Urinary bladder (tissue), 4 donors: ENCODE results near the gene ZFPM1. TPM values are rescaled to one million over a fixed set of nuclear protein-coding genes. Genes with fewer than 3 reads are reported as not detected.
"Not testable (repeated sequence)": the region's sequence is repeated elsewhere in the genome, so short reads cannot be mapped to it uniquely, and the experiment has no call there.

Experiments
- DNase-seq: peaks from one replicate; pipeline ENCODE4 v3.0.0-alpha.2; 2015; ENCODE audit errors: extremely low spot score
- H3K27ac ChIP-seq: one replicate; pipeline ENCODE4 v1.5.1; 2013; ENCODE audit warnings: low read depth, mild to moderate bottlenecking, moderate library complexity
- H3K36me3 ChIP-seq: one replicate; pipeline ENCODE4 v1.6.1; 2013; ENCODE audit warnings: mild to moderate bottlenecking, moderate library complexity; ENCODE audit not compliant: insufficient read depth
- H3K4me1 ChIP-seq: one replicate; pipeline ENCODE4 v1.6.1; 2013; ENCODE audit warnings: mild to moderate bottlenecking, moderate library complexity; ENCODE audit not compliant: insufficient read depth
- H3K4me3 ChIP-seq: one replicate; pipeline ENCODE4 v1.5.1; 2013; ENCODE audit warnings: low read depth, low read length
- WGBS: extraction: QIAGEN DNeasy Blood & Tissue Kit; methylation state at CpG from one replicate; pipeline ENCODE4 v1.1.7; 2013; 5-methylcytosine and 5-hydroxymethylcytosine counted together
- polyA plus RNA-seq: library from polyadenylated mRNA; stranded (reverse); fragments of 200-250 nt; gene quantifications from one replicate; pipeline ENCODE4 v1.2.3, GENCODE V29; 2013
- total RNA-seq: library from RNA; depleted of rRNA; stranded (reverse); fragments of >200 nt; gene quantifications from one replicate; pipeline ENCODE4 v1.2.3, GENCODE V29; 2014
- donor health status: healthy with polysubstance abuse.
- donor health status: healthy.

ZFPM1 gene
- total and polyA plus RNA-seq, 2 donors, result 2.1 to 2.7 TPM

- Histone ChIP-seq H3K27ac (no peak overlapping the region), H3K4me1 (no peaks in the 10 kb centered on the region), H3K36me3 (no peaks in the 10 kb centered on the region), H3K4me3 (no peak overlapping the region)
- 64% methylated on average over 26 of the region's 26 CpGs for WGBS
- no peak for DNase-seq
Observed at GRCh38 chr16:88510091-88510994, 57.3 kb downstream of the ZFPM1 start.

- H3K27ac ChIP-seq, result no peak overlapping the region
- H3K4me1 ChIP-seq, result no peaks in the 10 kb centered on the region
- no peak for DNase-seq
- no peak overlapping the region for H3K4me3 ChIP-seq
- 92% methylated on average over 7 of the region's 7 CpGs for WGBS
- H3K36me3 ChIP-seq, result no peaks in the 10 kb centered on the region
Observed at GRCh38 chr16:88511060-88511459, 58.0 kb downstream of the ZFPM1 start.

- Histone ChIP-seq H3K4me3 (no peak overlapping the region), H3K27ac (no peak overlapping the region), H3K4me1 (no peaks in the 10 kb centered on the region), H3K36me3 (no peaks in the 10 kb centered on the region)
- 81% methylated on average over 14 of the region's 14 CpGs for WGBS
- DNase-seq, result no peak
Observed at GRCh38 chr16:88511906-88512305, 58.8 kb downstream of the ZFPM1 start.

- WGBS, result 72% methylated on average over 35 of the region's 35 CpGs
- DNase-seq, result no peak
Observed at GRCh38 chr16:88512728-88513696, 59.9 kb downstream of the ZFPM1 start.

GRCh38 chr16:88514070-88514469 lies 61.0 kb downstream of the ZFPM1 start:
- Histone ChIP-seq H3K27ac (no peak overlapping the region), H3K4me1 (no peaks in the 10 kb centered on the region), H3K36me3 (no peaks in the 10 kb centered on the region), H3K4me3 (no peak overlapping the region)
- DNase-seq, result no peak
- WGBS, result 84% methylated on average over 20 of the region's 20 CpGs

More at GRCh38 chr16:88512728-88513696, 59.9 kb downstream of the ZFPM1 start:
- Histone ChIP-seq H3K36me3 (no peaks in the 10 kb centered on the region), H3K27ac (no peak overlapping the region), H3K4me1 (no peaks in the 10 kb centered on the region), H3K4me3 (no peak overlapping the region)

- WGBS, result 88% methylated on average over 19 of the region's 19 CpGs
- Histone ChIP-seq H3K27ac (no peak overlapping the region), H3K4me3 (no peak overlapping the region), H3K4me1 (no peaks in the 10 kb centered on the region), H3K36me3 (no peaks in the 10 kb centered on the region)
- no peak for DNase-seq
Observed at GRCh38 chr16:88514526-88515232, 61.6 kb downstream of the ZFPM1 start.

GRCh38 chr16:88515371-88515770 lies 62.3 kb downstream of the ZFPM1 start:
- DNase-seq, result no peak
- H3K36me3 ChIP-seq, result no peaks in the 10 kb centered on the region
- no peak overlapping the region for H3K27ac ChIP-seq
- H3K4me1 ChIP-seq, result no peaks in the 10 kb centered on the region
- 92% methylated on average over 9 of the region's 9 CpGs for WGBS
- H3K4me3 ChIP-seq, result no peak overlapping the region

GRCh38 chr16:88515925-88516594 lies 63.0 kb downstream of the ZFPM1 start:
- no peak overlapping the region for H3K27ac ChIP-seq
- H3K4me3 ChIP-seq, result no peak overlapping the region
- H3K4me1 ChIP-seq, result no peaks in the 10 kb centered on the region
- DNase-seq, result no peak
- WGBS, result 56% methylated on average over 23 of the region's 23 CpGs
- H3K36me3 ChIP-seq, result no peaks in the 10 kb centered on the region

GRCh38 chr16:88516601-88517061 lies 63.6 kb downstream of the ZFPM1 start:
- Histone ChIP-seq H3K27ac (no peak overlapping the region), H3K4me1 (no peaks in the 10 kb centered on the region), H3K36me3 (no peaks in the 10 kb centered on the region), H3K4me3 (no peak overlapping the region)
- WGBS, result 50% methylated on average over 20 of the region's 20 CpGs
- DNase-seq, result no peak

- H3K27ac ChIP-seq, H3K4me3 ChIP-seq, DNase-seq, H3K4me1 ChIP-seq, H3K36me3 ChIP-seq: not testable (repeated sequence)
- 100% methylated on average over 1 of the region's 1 CpG for WGBS
Observed at GRCh38 chr16:88517208-88517774, 64.2 kb downstream of the ZFPM1 start.

GRCh38 chr16:88518411-88519111 lies 65.5 kb downstream of the ZFPM1 start:
- H3K36me3 ChIP-seq, H3K27ac ChIP-seq, H3K4me3 ChIP-seq, H3K4me1 ChIP-seq, DNase-seq: not testable (repeated sequence)
- 98% methylated on average over 4 of the region's 4 CpGs for WGBS

- Histone ChIP-seq H3K36me3 (no peaks in the 10 kb centered on the region), H3K4me1 (no peaks in the 10 kb centered on the region), H3K27ac (no peak overlapping the region), H3K4me3 (no peak overlapping the region)
- DNase-seq, result no peak
Observed at GRCh38 chr16:88519240-88519639, 66.2 kb downstream of the ZFPM1 start.
